Measurements from ENCODE around the gene MINDY4.

MINDY4 gene

GRCh38 chr7:30782690-30783089 lies 11.5 kb downstream of the MINDY4 start:
- H3K4me1 ChIP-seq (ENCODE audit: low read depth, poor library complexity, severe bottlenecking): no peaks in the 10 kb centered on the region
- no peaks in the 10 kb centered on the region for H3K27me3 ChIP-seq (ENCODE audit: insufficient read depth, low read depth)
- H3K9ac ChIP-seq: no peak overlapping the region
- no peak overlapping the region for H3K4me3 ChIP-seq (IDR thresholded peaks at IDR 0.05; ENCODE audit: insufficient read depth, low read depth, low read length)
- no peak overlapping the region for H2AFZ ChIP-seq (ENCODE audit: low read depth)
- H3K36me3 ChIP-seq (ENCODE audit: insufficient read depth): peaks cover 3% of the 10 kb centered on the region; the same call in 1 of the 2 replicates
- no peaks in the 10 kb centered on the region for H4K20me1 ChIP-seq (ENCODE audit: insufficient read depth)
- H3K27ac ChIP-seq: no peak overlapping the region
- H3K79me2 ChIP-seq (ENCODE audit: insufficient read depth, low read depth): no peaks in the 10 kb centered on the region
- no peak for TF ChIP-seq CTCF (conservative IDR thresholded peaks at IDR 0.05; ENCODE audit: low read depth, low read length)
- H3K4me2 ChIP-seq: no peak overlapping the region

GRCh38 chr7:30785786-30786185 lies 14.6 kb downstream of the MINDY4 start:
- H3K79me2 ChIP-seq (ENCODE audit: insufficient read depth, low read depth): no peaks in the 10 kb centered on the region
- H3K4me2 ChIP-seq: no peak overlapping the region
- no peaks in the 10 kb centered on the region for H3K4me1 ChIP-seq (ENCODE audit: low read depth, poor library complexity, severe bottlenecking)
- H4K20me1 ChIP-seq (ENCODE audit: insufficient read depth): no peaks in the 10 kb centered on the region
- H3K27me3 ChIP-seq (ENCODE audit: insufficient read depth, low read depth): no peaks in the 10 kb centered on the region
- no peak overlapping the region for H3K4me3 ChIP-seq (IDR thresholded peaks at IDR 0.05; ENCODE audit: insufficient read depth, low read depth, low read length)
- H3K27ac ChIP-seq: no peak overlapping the region
- peaks cover 3% of the 10 kb centered on the region; the same call in 1 of the 2 replicates for H3K36me3 ChIP-seq (ENCODE audit: insufficient read depth)
- H2AFZ ChIP-seq (ENCODE audit: low read depth): no peak overlapping the region
- no peak for TF ChIP-seq CTCF (conservative IDR thresholded peaks at IDR 0.05; ENCODE audit: low read depth, low read length)
- H3K9ac ChIP-seq: no peak overlapping the region

- no peak for TF ChIP-seq CTCF (conservative IDR thresholded peaks at IDR 0.05; ENCODE audit: low read depth, low read length)
- H3K27ac ChIP-seq: no peak overlapping the region
- H3K27me3 ChIP-seq (ENCODE audit: insufficient read depth, low read depth): no peaks in the 10 kb centered on the region
- no peak overlapping the region for H3K9ac ChIP-seq
- H3K4me2 ChIP-seq: no peak overlapping the region
- H4K20me1 ChIP-seq (ENCODE audit: insufficient read depth): no peaks in the 10 kb centered on the region
- H2AFZ ChIP-seq (ENCODE audit: low read depth): no peak overlapping the region
- H3K36me3 ChIP-seq (ENCODE audit: insufficient read depth): no peaks in the 10 kb centered on the region
- no peaks in the 10 kb centered on the region for H3K79me2 ChIP-seq (ENCODE audit: insufficient read depth, low read depth)
- no peak overlapping the region for H3K4me3 ChIP-seq (IDR thresholded peaks at IDR 0.05; ENCODE audit: insufficient read depth, low read depth, low read length)
- H3K4me1 ChIP-seq (ENCODE audit: low read depth, poor library complexity, severe bottlenecking): no peaks in the 10 kb centered on the region
Measured at GRCh38 chr7:30787486-30787885, 16.3 kb downstream of the MINDY4 start.

GRCh38 chr7:30788640-30789333 lies 17.6 kb downstream of the MINDY4 start:
- Histone ChIP-seq H3K4me1 (ENCODE audit: low read depth, poor library complexity, severe bottlenecking) (no peaks in the 10 kb centered on the region), H4K20me1 (ENCODE audit: insufficient read depth) (no peaks in the 10 kb centered on the region), H3K9ac (no peak overlapping the region), H2AFZ (ENCODE audit: low read depth) (no peak overlapping the region), H3K4me3 (IDR thresholded peaks at IDR 0.05; ENCODE audit: insufficient read depth, low read depth, low read length) (no peak overlapping the region), H3K4me2 (no peak overlapping the region), H3K27me3 (ENCODE audit: insufficient read depth, low read depth) (no peaks in the 10 kb centered on the region), H3K79me2 (ENCODE audit: insufficient read depth, low read depth) (no peaks in the 10 kb centered on the region), H3K36me3 (ENCODE audit: insufficient read depth) (no peaks in the 10 kb centered on the region), H3K27ac (no peak overlapping the region)
- no peak for TF ChIP-seq CTCF (conservative IDR thresholded peaks at IDR 0.05; ENCODE audit: low read depth, low read length)

Measured in KMS-11 (cell line).